ENCODE measurements around the gene SLC36A2.
A peak's percentile ranks its signal among the peaks of the same experiment; 100 is the strongest.

Gene SLC36A2

GRCh38 chr5:151295138-151295537 lies 52.2 kb downstream of the SLC36A2 start:
- Histone ChIP-seq H3K4me2 (ENCODE audit: low read length) (no peak overlapping the region), H3K79me2 (no peaks in the 10 kb centered on the region), H3K4me3 (ENCODE audit: low read depth, low read length) (no peak overlapping the region), H3K9ac (no peak overlapping the region), H3K27me3 (ENCODE audit: control insufficient read depth, insufficient read depth, low read length) (no peaks in the 10 kb centered on the region), H3K27ac (no peak overlapping the region), H3K9me3 (ENCODE audit: control insufficient read depth, low read length) (no peaks in the 10 kb centered on the region), H3K4me1 (no peaks in the 10 kb centered on the region), H2AFZ (no peak overlapping the region), H3K36me3 (ENCODE audit: control insufficient read depth, insufficient read depth, low read length) (no peaks in the 10 kb centered on the region)
- TF ChIP-seq CTCF (IDR thresholded peaks at IDR 0.05) = no peak

GRCh38 chr5:151293624-151294023 lies 53.7 kb downstream of the SLC36A2 start:
- Histone ChIP-seq H2AFZ (no peak overlapping the region), H3K4me3 (ENCODE audit: low read depth, low read length) (no peak overlapping the region), H3K9ac (no peak overlapping the region), H3K27ac (no peak overlapping the region), H3K4me1 (no peaks in the 10 kb centered on the region), H3K9me3 (ENCODE audit: control insufficient read depth, low read length) (no peaks in the 10 kb centered on the region), H3K4me2 (ENCODE audit: low read length) (no peak overlapping the region), H3K79me2 (no peaks in the 10 kb centered on the region), H3K36me3 (ENCODE audit: control insufficient read depth, insufficient read depth, low read length) (no peaks in the 10 kb centered on the region), H3K27me3 (ENCODE audit: control insufficient read depth, insufficient read depth, low read length) (no peaks in the 10 kb centered on the region)
- TF ChIP-seq CTCF (IDR thresholded peaks at IDR 0.05) = no peak

- no peaks in the 10 kb centered on the region for H3K4me1 ChIP-seq
- no peaks in the 10 kb centered on the region for H3K36me3 ChIP-seq (ENCODE audit: control insufficient read depth, insufficient read depth, low read length)
- H3K9me3 ChIP-seq (ENCODE audit: control insufficient read depth, low read length) = no peaks in the 10 kb centered on the region
- TF ChIP-seq CTCF (IDR thresholded peaks at IDR 0.05) = no peak
- H2AFZ ChIP-seq = peak overlapping the region; percentile 9
- H3K4me3 ChIP-seq (ENCODE audit: low read depth, low read length) = no peak overlapping the region
- no peak overlapping the region for H3K9ac ChIP-seq
- no peak overlapping the region for H3K27ac ChIP-seq
- no peak overlapping the region for H3K4me2 ChIP-seq (ENCODE audit: low read length)
- H3K79me2 ChIP-seq = no peaks in the 10 kb centered on the region
- H3K27me3 ChIP-seq (ENCODE audit: control insufficient read depth, insufficient read depth, low read length) = no peaks in the 10 kb centered on the region
Observed at GRCh38 chr5:151288180-151288579, 59.2 kb downstream of the SLC36A2 start.

- no peak overlapping the region for H2AFZ ChIP-seq
- no peaks in the 10 kb centered on the region for H3K36me3 ChIP-seq (ENCODE audit: control insufficient read depth, insufficient read depth, low read length)
- H3K27me3 ChIP-seq (ENCODE audit: control insufficient read depth, insufficient read depth, low read length) = no peaks in the 10 kb centered on the region
- H3K4me1 ChIP-seq = no peaks in the 10 kb centered on the region
- no peaks in the 10 kb centered on the region for H3K9me3 ChIP-seq (ENCODE audit: control insufficient read depth, low read length)
- H3K9ac ChIP-seq = no peak overlapping the region
- no peak overlapping the region for H3K4me2 ChIP-seq (ENCODE audit: low read length)
- no peak overlapping the region for H3K4me3 ChIP-seq (ENCODE audit: low read depth, low read length)
- H3K27ac ChIP-seq = no peak overlapping the region
- no peak for TF ChIP-seq CTCF (IDR thresholded peaks at IDR 0.05)
- no peaks in the 10 kb centered on the region for H3K79me2 ChIP-seq
Observed at GRCh38 chr5:151286246-151286645, 61.1 kb downstream of the SLC36A2 start.

GRCh38 chr5:151285683-151286082 lies 61.7 kb downstream of the SLC36A2 start:
- Histone ChIP-seq H3K79me2 (no peaks in the 10 kb centered on the region), H2AFZ (no peak overlapping the region), H3K4me2 (ENCODE audit: low read length) (no peak overlapping the region), H3K36me3 (ENCODE audit: control insufficient read depth, insufficient read depth, low read length) (no peaks in the 10 kb centered on the region), H3K27ac (no peak overlapping the region), H3K4me3 (ENCODE audit: low read depth, low read length) (no peak overlapping the region), H3K9ac (no peak overlapping the region), H3K9me3 (ENCODE audit: control insufficient read depth, low read length) (no peaks in the 10 kb centered on the region), H3K27me3 (ENCODE audit: control insufficient read depth, insufficient read depth, low read length) (no peaks in the 10 kb centered on the region), H3K4me1 (no peaks in the 10 kb centered on the region)
- no peak for TF ChIP-seq CTCF (IDR thresholded peaks at IDR 0.05)

All from parathyroid adenoma (tissue), 2 donors.